Mesenchymal stem cell (in vitro differentiated cells and primary cell): ENCODE results near the gene ATAD3A.
"Not testable (repeated sequence)": the region's sequence is repeated elsewhere in the genome, so short reads cannot be mapped to it uniquely, and the experiment has no call there.

ENCODE experiments used
- DNase-seq: peaks from one replicate; pipeline ENCODE4 v3.0.0-alpha.2; 2013
- H2AFZ ChIP-seq: one replicate; pipeline ENCODE4 v1.6.1; 2013; ENCODE audit warnings: low read depth, mild to moderate bottlenecking, control low read depth, inconsistent platforms, low read length, moderate library complexity
- H2AK5ac ChIP-seq: 2 replicates; pipeline ENCODE4 v1.6.1; 2013; ENCODE audit warnings: low read length, moderate library complexity, mild to moderate bottlenecking, inconsistent platforms; ENCODE audit not compliant: severe bottlenecking
- H2BK120ac ChIP-seq: one replicate; pipeline ENCODE4 v1.6.1; 2013; ENCODE audit warnings: low read depth, mild to moderate bottlenecking, inconsistent platforms, low read length, moderate library complexity
- H2BK12ac ChIP-seq, 2 experiments: one replicate each; pipeline ENCODE4 v1.6.1; 2013; ENCODE audit warnings: inconsistent platforms in 2 of 2, low read length in 2 of 2, mild to moderate bottlenecking in 2 of 2, moderate library complexity in 2 of 2, control low read depth in 1 of 2
- H2BK15ac ChIP-seq: one replicate; pipeline ENCODE4 v1.6.1; 2013; ENCODE audit warnings: mild to moderate bottlenecking, low read depth, inconsistent platforms; ENCODE audit not compliant: poor library complexity, severe bottlenecking
- H2BK5ac ChIP-seq: 2 replicates; pipeline ENCODE4 v1.6.1; 2013; ENCODE audit warnings: low read depth, mild to moderate bottlenecking, low read length, control low read depth, inconsistent platforms; ENCODE audit not compliant: poor library complexity, severe bottlenecking
- H3K14ac ChIP-seq, 2 experiments: one replicate each; pipeline ENCODE4 v1.6.1; 2013; ENCODE audit warnings: inconsistent platforms in 2 of 2, low read length in 2 of 2, control low read depth in 1 of 2, mild to moderate bottlenecking in 1 of 2, moderate library complexity in 1 of 2
- H3K18ac ChIP-seq, 2 experiments: one replicate each; pipeline ENCODE4 v1.6.1; 2013; ENCODE audit warnings: inconsistent platforms in 2 of 2, low read length in 2 of 2, control low read depth in 1 of 2, low read depth in 1 of 2, mild to moderate bottlenecking in 1 of 2
- H3K23ac ChIP-seq, 2 experiments: one replicate each; pipeline ENCODE4 v1.6.1; 2013; ENCODE audit warnings: inconsistent platforms in 2 of 2, low read length in 2 of 2, mild to moderate bottlenecking in 2 of 2, moderate library complexity in 2 of 2, control low read depth in 1 of 2
- H3K27ac ChIP-seq: 2 replicates; pipeline ENCODE4 v1.5.1; 2013; ENCODE audit warnings: mild to moderate bottlenecking, moderate library complexity, low read length, control low read depth, inconsistent platforms; ENCODE audit not compliant: poor library complexity, severe bottlenecking
- H3K27me3 ChIP-seq, 2 experiments: 2 replicates each; pipeline versions ENCODE4 v1.6.1 to v1.7.0; 2013; ENCODE audit warnings: low read length in 2 of 2, mild to moderate bottlenecking in 2 of 2, moderate library complexity in 2 of 2, control low read depth in 1 of 2, inconsistent platforms in 1 of 2; ENCODE audit not compliant: control insufficient read depth in 1 of 2, insufficient read depth in 1 of 2
- H3K36me3 ChIP-seq, 2 experiments: 2 replicates each; pipeline versions ENCODE4 v1.6.1 to v1.7.0; 2013; ENCODE audit warnings: low read length in 2 of 2, control low read depth in 1 of 2, inconsistent platforms in 1 of 2, low read depth in 1 of 2, mild to moderate bottlenecking in 1 of 2; ENCODE audit not compliant: insufficient read depth in 2 of 2, control insufficient read depth in 1 of 2
- H3K4ac ChIP-seq, 2 experiments: one replicate each; pipeline ENCODE4 v1.6.1; 2013; ENCODE audit warnings: inconsistent platforms in 2 of 2, low read length in 2 of 2, mild to moderate bottlenecking in 2 of 2, moderate library complexity in 2 of 2, control low read depth in 1 of 2, low read depth in 1 of 2
- H3K4me1 ChIP-seq: 2 replicates; pipeline ENCODE4 v1.6.1; 2013; ENCODE audit warnings: low read depth, low read length, control low read depth; ENCODE audit not compliant: control insufficient read depth, insufficient read depth
- H3K4me2 ChIP-seq: 2 replicates; pipeline ENCODE4 v1.6.1; 2013; ENCODE audit warnings: low read length, mild to moderate bottlenecking, inconsistent platforms; ENCODE audit not compliant: poor library complexity, severe bottlenecking
- H3K4me3 ChIP-seq, 2 experiments: 2 replicates each; pipeline versions ENCODE4 v1.5.1 to v1.7.0; 2013; ENCODE audit warnings: low read length in 2 of 2, mild to moderate bottlenecking in 2 of 2, control low read depth in 1 of 2, low read depth in 1 of 2; ENCODE audit not compliant: insufficient read depth in 1 of 2
- H3K79me1 ChIP-seq: replicated peaks from 2 replicates; pipeline ENCODE4 v1.6.1; 2013; ENCODE audit warnings: mild to moderate bottlenecking, control low read depth, low read length, inconsistent platforms; ENCODE audit not compliant: poor library complexity, severe bottlenecking
- H3K9ac ChIP-seq: 2 replicates; pipeline ENCODE4 v1.7.0; 2013; ENCODE audit warnings: mild to moderate bottlenecking, low read length, moderate library complexity
- H3K9me3 ChIP-seq: 2 replicates; pipeline ENCODE4 v1.7.0; 2013; ENCODE audit warnings: mild to moderate bottlenecking, low read length; ENCODE audit not compliant: control insufficient read depth
- H4K8ac ChIP-seq: one replicate; pipeline ENCODE4 v1.6.1; 2013; ENCODE audit warnings: inconsistent platforms, mild to moderate bottlenecking, low read length, moderate library complexity
- H4K91ac ChIP-seq: one replicate; pipeline ENCODE4 v1.6.1; 2013; ENCODE audit warnings: mild to moderate bottlenecking, low read length, inconsistent platforms
- WGBS: methylation state at CpG from one replicate; pipeline ENCODE4 v1.1.7; 2013; ENCODE audit warnings: mixed read lengths; 5-methylcytosine and 5-hydroxymethylcytosine counted together

ATAD3A gene

GRCh38 chr1:1512425-1512824 lies 463 bp downstream of the ATAD3A start:
- WGBS = 0% methylated on average over 3 of the region's 52 CpGs
- H3K4ac ChIP-seq, H2BK5ac ChIP-seq, H2AFZ ChIP-seq, H2BK12ac ChIP-seq, H3K27ac ChIP-seq, H2BK120ac ChIP-seq, H3K18ac ChIP-seq, H3K23ac ChIP-seq, H3K27me3 ChIP-seq, H4K8ac ChIP-seq, H2AK5ac ChIP-seq, H3K9me3 ChIP-seq, H3K14ac ChIP-seq, H4K91ac ChIP-seq, H3K79me1 ChIP-seq, H2BK15ac ChIP-seq, H3K4me1 ChIP-seq: not testable (repeated sequence)
- H3K4me2 ChIP-seq = peak overlapping the region; percentile 55
- DNase-seq = peak; percentile 21
- H3K36me3 ChIP-seq = peaks cover 11 to 25% of the 10 kb centered on the region in 2 experiments
- peak overlapping the region; percentile 81 for H3K9ac ChIP-seq
- H3K4me3 ChIP-seq = peak overlapping the region; percentile 73 to 75

- H2BK15ac ChIP-seq, H2BK12ac ChIP-seq, H3K27me3 ChIP-seq, H3K14ac ChIP-seq, H3K9ac ChIP-seq, H4K8ac ChIP-seq, H3K9me3 ChIP-seq, H4K91ac ChIP-seq, DNase-seq, H3K23ac ChIP-seq, H2AFZ ChIP-seq, H3K18ac ChIP-seq, H2BK120ac ChIP-seq, H3K4me3 ChIP-seq, H3K4me1 ChIP-seq, H2AK5ac ChIP-seq, H3K4ac ChIP-seq, H3K27ac ChIP-seq, H2BK5ac ChIP-seq: not testable (repeated sequence)
- Histone ChIP-seq H3K79me1 (peaks cover 14% of the 10 kb centered on the region), H3K4me2 (peak overlapping the region; percentile 66), H3K36me3 (peaks cover 18 to 37% of the 10 kb centered on the region in 2 experiments)
- whole genome bisulfite sequencing = 93% methylated on average over 13 of the region's 18 CpGs
Observed at GRCh38 chr1:1513675-1514074, 1.7 kb downstream of the ATAD3A start.

- H4K8ac ChIP-seq, H2AFZ ChIP-seq, H3K9ac ChIP-seq, H3K23ac ChIP-seq, H3K9me3 ChIP-seq, H3K27ac ChIP-seq, H3K4me1 ChIP-seq, H3K4me3 ChIP-seq, H3K4me2 ChIP-seq, H3K18ac ChIP-seq, H2AK5ac ChIP-seq, H3K27me3 ChIP-seq, DNase-seq, H3K14ac ChIP-seq, H4K91ac ChIP-seq, H2BK5ac ChIP-seq, H2BK120ac ChIP-seq, H3K4ac ChIP-seq, H2BK12ac ChIP-seq, H2BK15ac ChIP-seq: not testable (repeated sequence)
- 87% methylated on average over 10 of the region's 16 CpGs for WGBS
- Histone ChIP-seq H3K79me1 (peaks cover 15% of the 10 kb centered on the region), H3K36me3 (peaks cover 18 to 40% of the 10 kb centered on the region in 2 experiments)
Observed at GRCh38 chr1:1514376-1514775, 2.4 kb downstream of the ATAD3A start.

- not testable (repeated sequence) for H3K14ac ChIP-seq, H3K27ac ChIP-seq, H2BK12ac ChIP-seq, H2AK5ac ChIP-seq, H2BK5ac ChIP-seq, H3K9me3 ChIP-seq, H3K23ac ChIP-seq, H3K4me1 ChIP-seq, H3K4me3 ChIP-seq, H4K8ac ChIP-seq, H3K4ac ChIP-seq, DNase-seq, H4K91ac ChIP-seq, H3K4me2 ChIP-seq, H2BK15ac ChIP-seq, H3K18ac ChIP-seq, H3K9ac ChIP-seq, H3K27me3 ChIP-seq, H2AFZ ChIP-seq, H2BK120ac ChIP-seq
- H3K79me1 ChIP-seq = peaks cover 20% of the 10 kb centered on the region
- peaks cover 35 to 62% of the 10 kb centered on the region in 2 experiments for H3K36me3 ChIP-seq
- WGBS = 100% methylated on average over 9 of the region's 14 CpGs
Observed at GRCh38 chr1:1516923-1517322, 5.0 kb downstream of the ATAD3A start.
